Endothelial cell (in vitro differentiated cells): Measurements from ENCODE around the gene ADM5. TPM values are rescaled to one million over a fixed set of nuclear protein-coding genes. Genes with fewer than 3 reads are reported as not detected.

ENCODE experiments used
- DNase-seq: peaks from one replicate; pipeline ENCODE4 v3.0.0; 2021; ENCODE audit warnings: low spot score
- H3K27ac Mint-ChIP-seq: one replicate; pipeline ENCODE4 v1.8.0; 2021; ENCODE audit warnings: mixed read lengths, inconsistent platforms; ENCODE audit not compliant: unreplicated experiment
- H3K27me3 Mint-ChIP-seq: one replicate; pipeline ENCODE4 v1.8.0; 2021; ENCODE audit warnings: mild to moderate bottlenecking, moderate library complexity, mixed read lengths, inconsistent platforms; ENCODE audit not compliant: unreplicated experiment
- H3K36me3 Mint-ChIP-seq: one replicate; pipeline ENCODE4 v1.8.0; 2021; ENCODE audit warnings: mild to moderate bottlenecking, low read depth, mixed read lengths, inconsistent platforms; ENCODE audit not compliant: unreplicated experiment
- H3K4me1 Mint-ChIP-seq: one replicate; pipeline ENCODE4 v1.8.0; 2021; ENCODE audit warnings: mild to moderate bottlenecking, mixed read lengths, inconsistent platforms; ENCODE audit not compliant: unreplicated experiment
- H3K4me3 Mint-ChIP-seq: one replicate; pipeline ENCODE4 v1.8.0; 2021; ENCODE audit warnings: mild to moderate bottlenecking, mixed read lengths, inconsistent platforms; ENCODE audit not compliant: unreplicated experiment
- H3K9me3 Mint-ChIP-seq: one replicate; pipeline ENCODE4 v1.8.0; 2021; ENCODE audit warnings: mixed read lengths, inconsistent platforms; ENCODE audit not compliant: unreplicated experiment
- total RNA-seq: library from RNA; stranded (reverse); fragmentation: NEBNext Ultra II Directional; extraction: Animal tissue kit (Norgen Biotek cat#: 25700); gene quantifications from one replicate; pipeline ENCODE4 v1.2.1, GENCODE V29; 2021; ENCODE audit not compliant: unreplicated experiment
- TF ChIP-seq, protein P1 (sequence below): fragments of 200-600 bp; sonication (generic); IDR thresholded peaks from one replicate; pipeline ENCODE4 v1.5.0; 2021; ENCODE audit warnings: antibody characterized with exemption; ENCODE audit not compliant: unreplicated experiment

Gene ADM5
- total RNA-seq, 1 donor from 2014 or later: 5.3 TPM

DNA sequence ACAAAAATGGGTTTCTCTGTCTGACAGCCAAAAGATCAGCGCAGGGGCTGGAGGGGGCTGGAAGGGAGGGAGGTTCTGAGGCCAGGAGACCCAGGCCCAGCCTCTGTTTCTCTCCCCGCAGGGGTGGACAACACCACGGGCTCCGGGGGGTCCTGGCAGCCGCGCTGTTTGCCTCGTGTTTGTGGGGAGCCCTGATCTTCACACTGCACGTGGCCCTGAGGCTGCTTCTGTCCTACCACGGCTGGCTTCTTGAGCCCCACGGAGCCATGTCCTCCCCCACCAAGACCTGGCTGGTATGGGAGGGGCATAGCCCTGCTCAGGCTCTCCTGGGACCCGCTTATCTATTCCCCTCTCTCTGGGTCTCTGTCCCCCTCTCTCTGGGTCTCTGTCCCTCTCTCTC, 11.2 kb downstream of the ADM5 start:
- H3K27me3 Mint-ChIP-seq: no peaks in the 10 kb centered on the region
- DNase-seq: no peak
- H3K36me3 Mint-ChIP-seq: peaks cover 15% of the 10 kb centered on the region
- H3K4me1 Mint-ChIP-seq: peaks cover 6% of the 10 kb centered on the region
- TF ChIP-seq, protein P1, sequence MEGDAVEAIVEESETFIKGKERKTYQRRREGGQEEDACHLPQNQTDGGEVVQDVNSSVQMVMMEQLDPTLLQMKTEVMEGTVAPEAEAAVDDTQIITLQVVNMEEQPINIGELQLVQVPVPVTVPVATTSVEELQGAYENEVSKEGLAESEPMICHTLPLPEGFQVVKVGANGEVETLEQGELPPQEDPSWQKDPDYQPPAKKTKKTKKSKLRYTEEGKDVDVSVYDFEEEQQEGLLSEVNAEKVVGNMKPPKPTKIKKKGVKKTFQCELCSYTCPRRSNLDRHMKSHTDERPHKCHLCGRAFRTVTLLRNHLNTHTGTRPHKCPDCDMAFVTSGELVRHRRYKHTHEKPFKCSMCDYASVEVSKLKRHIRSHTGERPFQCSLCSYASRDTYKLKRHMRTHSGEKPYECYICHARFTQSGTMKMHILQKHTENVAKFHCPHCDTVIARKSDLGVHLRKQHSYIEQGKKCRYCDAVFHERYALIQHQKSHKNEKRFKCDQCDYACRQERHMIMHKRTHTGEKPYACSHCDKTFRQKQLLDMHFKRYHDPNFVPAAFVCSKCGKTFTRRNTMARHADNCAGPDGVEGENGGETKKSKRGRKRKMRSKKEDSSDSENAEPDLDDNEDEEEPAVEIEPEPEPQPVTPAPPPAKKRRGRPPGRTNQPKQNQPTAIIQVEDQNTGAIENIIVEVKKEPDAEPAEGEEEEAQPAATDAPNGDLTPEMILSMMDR: no peak
- H3K4me3 Mint-ChIP-seq: no peak overlapping the region
- no peak overlapping the region for H3K27ac Mint-ChIP-seq
- H3K9me3 Mint-ChIP-seq: no peaks in the 10 kb centered on the region

DNA sequence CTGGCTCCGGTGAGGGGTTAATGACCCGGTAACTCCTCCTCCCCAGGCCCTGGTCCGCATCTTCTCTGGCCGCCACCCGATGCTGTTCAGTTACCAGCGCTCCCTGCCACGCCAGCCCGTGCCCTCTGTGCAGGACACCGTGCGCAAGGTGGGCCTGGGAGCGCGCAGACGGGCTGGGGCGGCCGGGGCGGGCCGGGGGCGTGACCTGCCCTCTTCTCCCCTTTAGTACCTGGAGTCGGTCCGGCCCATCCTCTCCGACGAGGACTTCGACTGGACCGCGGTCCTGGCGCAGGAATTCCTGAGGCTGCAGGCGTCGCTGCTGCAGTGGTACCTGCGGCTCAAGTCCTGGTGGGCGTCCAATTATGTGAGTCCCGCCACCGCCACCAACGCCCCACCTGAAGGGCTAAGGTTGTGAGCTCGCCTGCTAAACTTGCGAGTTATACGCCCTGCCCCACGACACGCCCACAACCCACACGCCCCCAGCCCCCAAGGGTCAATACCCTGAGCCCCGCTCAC, 11.9 kb downstream of the ADM5 start:
- no peak for DNase-seq
- Mint-ChIP-seq H3K27me3 (no peaks in the 10 kb centered on the region), H3K36me3 (peaks cover 15% of the 10 kb centered on the region), H3K9me3 (no peaks in the 10 kb centered on the region), H3K4me1 (peaks cover 6% of the 10 kb centered on the region), H3K4me3 (no peak overlapping the region), H3K27ac (no peak overlapping the region)
- TF ChIP-seq, protein P1: no peak

DNA sequence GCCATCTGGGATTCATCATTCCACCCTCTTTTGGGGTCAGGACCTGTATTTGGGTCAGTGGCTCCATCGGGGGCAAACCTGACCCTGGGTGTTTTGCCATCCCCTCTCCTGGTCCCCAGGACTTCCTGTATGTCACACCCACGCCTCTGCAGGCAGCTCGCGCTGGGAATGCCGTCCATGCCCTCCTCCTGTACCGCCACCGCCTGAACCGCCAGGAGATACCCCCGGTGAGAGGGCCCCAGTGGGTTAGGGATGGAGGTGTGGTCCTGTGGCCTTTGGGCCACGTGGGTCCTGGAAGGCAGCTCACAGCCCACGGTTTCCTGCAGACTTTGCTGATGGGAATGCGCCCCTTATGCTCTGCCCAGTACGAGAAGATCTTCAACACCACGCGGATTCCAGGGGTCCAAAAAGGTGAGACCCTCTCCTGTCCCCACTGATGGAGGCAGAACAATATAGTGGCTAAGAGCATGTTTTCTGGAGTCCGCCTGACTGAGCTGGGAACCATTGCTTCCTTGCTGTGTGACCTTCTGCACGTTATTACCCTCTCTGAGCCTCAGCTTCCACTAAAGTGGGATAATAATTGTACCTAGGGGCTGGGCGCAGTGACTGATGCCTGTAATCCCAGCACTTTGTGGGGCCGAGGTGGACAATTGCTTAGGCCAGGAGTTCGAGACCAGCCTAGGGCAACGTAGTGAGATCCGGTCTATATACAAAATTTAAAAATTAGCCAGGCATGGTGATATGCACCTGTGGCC, 15.7 kb downstream of the ADM5 start:
- H3K27ac Mint-ChIP-seq: no peak overlapping the region
- no peak for DNase-seq
- H3K4me3 Mint-ChIP-seq: no peak overlapping the region
- H3K9me3 Mint-ChIP-seq: no peaks in the 10 kb centered on the region
- peaks cover 2% of the 10 kb centered on the region for H3K27me3 Mint-ChIP-seq
- TF ChIP-seq, protein P1: no peak
- peaks cover 17% of the 10 kb centered on the region for H3K36me3 Mint-ChIP-seq
- peaks cover 6% of the 10 kb centered on the region for H3K4me1 Mint-ChIP-seq

DNA sequence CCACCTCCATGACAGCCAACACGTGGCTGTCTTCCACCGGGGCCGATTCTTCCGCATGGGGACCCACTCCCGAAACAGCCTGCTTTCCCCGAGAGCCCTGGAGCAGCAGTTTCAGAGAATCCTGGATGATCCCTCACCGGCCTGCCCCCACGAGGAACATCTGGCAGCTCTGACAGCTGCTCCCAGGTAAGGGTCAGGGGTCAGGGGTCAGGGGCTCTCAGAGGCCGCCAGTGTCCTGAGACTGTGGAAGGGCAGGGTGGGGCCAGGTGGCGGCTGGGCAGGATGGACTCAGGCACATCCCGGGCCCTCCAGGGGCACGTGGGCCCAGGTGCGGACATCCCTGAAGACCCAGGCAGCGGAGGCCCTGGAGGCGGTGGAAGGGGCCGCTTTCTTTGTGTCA, 16.5 kb downstream of the ADM5 start:
- TF ChIP-seq, protein P1: no peak
- Mint-ChIP-seq H3K4me3 (no peak overlapping the region), H3K27me3 (peaks cover 3% of the 10 kb centered on the region), H3K9me3 (no peaks in the 10 kb centered on the region), H3K27ac (no peak overlapping the region), H3K36me3 (peaks cover 21% of the 10 kb centered on the region), H3K4me1 (peaks cover 6% of the 10 kb centered on the region)
- no peak for DNase-seq

DNA sequence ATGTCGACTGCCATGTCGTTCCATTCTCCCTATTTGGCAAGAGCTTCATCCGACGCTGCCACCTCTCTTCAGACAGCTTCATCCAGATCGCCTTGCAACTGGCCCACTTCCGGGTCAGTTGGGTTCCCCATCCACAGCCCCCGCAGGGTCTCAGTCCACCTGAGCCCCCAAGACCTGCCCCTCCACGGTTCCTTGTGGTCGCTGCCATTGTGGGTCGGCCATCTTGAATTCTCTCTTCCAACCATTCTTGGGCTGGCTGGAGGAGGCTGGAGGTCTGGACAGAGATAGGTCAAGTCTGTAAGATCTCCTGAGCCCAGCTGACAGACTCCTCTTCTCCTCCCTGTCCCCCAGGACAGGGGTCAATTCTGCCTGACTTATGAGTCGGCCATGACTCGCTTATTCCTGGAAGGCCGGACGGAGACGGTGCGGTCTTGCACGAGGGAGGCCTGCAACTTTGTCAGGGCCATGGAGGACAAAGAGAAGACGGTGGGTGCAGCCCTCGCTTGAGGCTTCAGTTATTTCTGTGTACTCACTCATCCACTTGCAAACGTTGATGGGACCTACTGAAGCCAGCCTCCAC, 21.1 kb downstream of the ADM5 start:
- Mint-ChIP-seq H3K27me3 (peaks cover 13% of the 10 kb centered on the region), H3K4me3 (peak overlapping the region; percentile 57)
- no peak for DNase-seq

More for the DNA sequence above, 21.1 kb downstream of the ADM5 start:
- TF ChIP-seq, protein P1: no peak
- no peak overlapping the region for H3K27ac Mint-ChIP-seq
- no peaks in the 10 kb centered on the region for H3K9me3 Mint-ChIP-seq
- peaks cover 3% of the 10 kb centered on the region for H3K4me1 Mint-ChIP-seq
- H3K36me3 Mint-ChIP-seq: peaks cover 28% of the 10 kb centered on the region
